Dendritic cell treated with granulocyte-macrophage colony-stimulating factor and Interleukin-4, amounts not matched to agents 40 ng/mL and 50 ng/mL, for 4 days (primary cell): ENCODE data around the gene ZIC4.

Experiments
- H3K27ac Mint-ChIP-seq: one replicate; pipeline ENCODE4 v1.8.0; 2022; ENCODE audit warnings: mild to moderate bottlenecking, mixed read lengths
- H3K27me3 Mint-ChIP-seq: one replicate; pipeline ENCODE4 v1.8.0; 2022; ENCODE audit warnings: mild to moderate bottlenecking, mixed read lengths
- H3K36me3 Mint-ChIP-seq: one replicate; pipeline ENCODE4 v1.8.0; 2022; ENCODE audit warnings: low read depth, mixed read lengths
- H3K4me1 Mint-ChIP-seq: one replicate; pipeline ENCODE4 v1.8.0; 2022; ENCODE audit warnings: low read depth, mixed read lengths
- H3K4me3 Mint-ChIP-seq: one replicate; pipeline ENCODE4 v1.8.0; 2022; ENCODE audit warnings: mild to moderate bottlenecking, moderate library complexity, mixed read lengths
- H3K9me3 Mint-ChIP-seq: one replicate; pipeline ENCODE4 v1.8.0; 2022; ENCODE audit warnings: mixed read lengths
- intact Hi-C: fragments of 100-400 bp; cut with micrococcal nuclease; formaldehyde crosslinking; loops from one replicate; pipeline ENCODE4 v1.15.0; 2022

The ZIC4 gene

DNA sequence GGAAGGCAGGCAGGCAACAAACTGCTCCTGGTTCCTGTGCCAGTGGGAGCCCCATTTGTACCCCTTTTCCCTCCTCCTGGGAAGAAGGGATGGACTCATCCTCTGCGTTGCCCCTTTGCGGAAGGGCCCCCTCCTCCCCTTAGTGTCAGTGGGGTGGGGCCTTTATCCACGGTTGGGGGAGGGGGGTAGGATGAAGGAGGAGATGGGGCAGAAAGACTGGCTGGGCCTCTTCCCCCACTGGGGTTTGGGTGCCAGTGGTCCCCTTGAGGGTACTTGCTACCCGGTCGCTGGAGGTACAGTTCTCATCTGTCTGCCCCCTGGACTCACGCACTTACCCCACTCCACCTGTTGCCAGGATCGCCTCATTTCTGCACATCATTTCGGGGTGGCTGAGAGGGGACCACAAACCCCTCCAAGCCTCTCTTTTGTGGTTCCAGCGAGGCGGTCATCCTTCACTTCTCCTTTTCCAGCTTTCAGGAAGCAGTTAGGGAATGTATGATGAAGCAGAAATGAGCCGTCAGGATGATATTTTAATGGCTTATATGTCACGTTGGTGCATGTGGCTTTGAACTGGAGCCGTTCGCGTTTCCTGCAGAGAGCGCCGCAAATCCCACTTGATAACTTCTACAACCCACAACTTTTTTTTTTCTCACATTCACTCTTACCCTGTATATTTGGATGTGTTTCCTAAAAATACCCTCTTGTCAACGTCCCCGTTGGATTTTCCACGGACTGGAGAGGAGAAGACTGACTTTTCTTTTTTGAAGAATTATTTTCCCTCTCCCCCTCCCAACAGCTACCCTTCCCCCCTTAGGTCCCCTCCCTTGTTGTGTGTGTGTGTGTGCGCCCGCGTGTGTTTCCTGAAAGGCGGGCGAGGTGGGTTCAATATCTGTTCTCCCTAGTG is at the start of gene ZIC4:
TSS of gene ZIC4 (minus strand) at position 516 of the 904 bp plus-strand sequence. CDS start 3,746 bp downstream, outside the sequence.
- Mint-ChIP-seq H3K4me1 (peaks cover 18% of the 10 kb centered on the region), H3K27ac (no peak within 1 kb of the TSS), H3K36me3 (peaks cover 6% of the 10 kb centered on the region), H3K9me3 (peaks cover 14% of the 10 kb centered on the region), H3K4me3 (no peak within 1 kb of the TSS), H3K27me3 (peaks cover 97% of the 10 kb centered on the region)
- intact Hi-C loops = no loop called here

DNA sequence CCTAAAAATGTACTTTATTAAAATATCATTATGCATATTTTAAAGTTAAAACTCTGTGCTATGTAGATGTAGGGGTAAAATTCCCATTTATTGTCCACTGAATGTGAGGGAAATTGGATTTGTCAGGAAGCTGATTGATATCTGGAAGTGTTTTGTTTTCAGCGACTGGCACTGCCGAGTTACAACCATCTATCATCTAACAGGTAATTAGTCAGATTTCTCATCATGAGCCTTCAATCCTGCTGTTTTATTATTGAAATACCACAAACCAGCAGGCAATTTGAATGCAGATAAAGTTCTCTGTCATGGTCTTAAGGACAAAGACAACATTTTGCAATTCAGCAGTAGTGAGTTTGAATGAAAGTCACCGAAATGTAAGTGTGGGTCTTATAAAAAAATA is 43.3 kb upstream of the ZIC4 start:
- intact Hi-C loops = no loop called here
- Mint-ChIP-seq H3K4me3 (no peak overlapping the region), H3K27ac (no peak overlapping the region), H3K4me1 (no peaks in the 10 kb centered on the region), H3K9me3 (no peaks in the 10 kb centered on the region), H3K27me3 (no peaks in the 10 kb centered on the region), H3K36me3 (no peaks in the 10 kb centered on the region)

DNA sequence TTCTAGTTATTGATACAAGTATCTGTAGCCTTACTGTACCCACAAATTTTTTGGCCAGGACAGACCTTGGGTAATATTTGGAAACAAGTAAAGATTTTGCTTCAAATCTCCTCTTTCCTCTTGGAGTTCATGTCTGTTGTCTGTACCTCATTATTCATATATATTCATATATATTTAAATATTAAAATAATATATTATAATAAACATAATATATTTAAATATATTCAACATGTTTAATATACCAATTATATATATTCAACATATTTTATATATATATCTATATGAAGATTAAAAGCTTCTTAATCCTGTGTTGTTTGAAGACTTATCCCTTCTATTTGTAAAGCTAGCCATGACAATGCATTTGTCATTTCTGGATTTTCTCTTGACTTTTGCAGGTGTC is 40.9 kb upstream of the ZIC4 start:
- intact Hi-C loops = no loop called here
- H3K9me3 Mint-ChIP-seq = no peaks in the 10 kb centered on the region

DNA sequence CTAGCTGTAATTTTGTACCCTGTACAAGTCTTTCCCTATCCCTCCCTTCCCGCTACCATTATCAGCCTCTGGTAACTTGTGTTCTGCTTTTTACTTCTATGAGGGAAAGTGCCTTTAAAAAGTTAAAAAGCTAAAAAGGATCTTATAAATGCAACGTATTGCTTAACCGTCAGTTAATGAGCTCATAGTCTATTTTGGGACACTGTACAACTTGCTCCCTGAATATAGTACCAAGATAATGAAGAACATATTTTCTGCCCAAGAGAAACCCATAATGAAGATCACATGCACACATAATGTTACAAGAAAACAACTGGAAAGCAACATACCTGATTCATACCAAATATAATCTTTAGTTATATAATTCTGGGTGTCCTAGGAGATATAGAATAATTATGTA is 25.4 kb upstream of the ZIC4 start:
- Mint-ChIP-seq H3K36me3 (no peaks in the 10 kb centered on the region), H3K9me3 (no peaks in the 10 kb centered on the region), H3K4me3 (no peak overlapping the region), H3K27me3 (peaks cover 3% of the 10 kb centered on the region), H3K4me1 (no peaks in the 10 kb centered on the region), H3K27ac (no peak overlapping the region)
- intact Hi-C loops = no loop called here

More for the DNA sequence above, 40.9 kb upstream of the ZIC4 start:
- Mint-ChIP-seq H3K27ac (no peak overlapping the region), H3K27me3 (no peaks in the 10 kb centered on the region), H3K4me1 (no peaks in the 10 kb centered on the region), H3K36me3 (no peaks in the 10 kb centered on the region), H3K4me3 (no peak overlapping the region)

DNA sequence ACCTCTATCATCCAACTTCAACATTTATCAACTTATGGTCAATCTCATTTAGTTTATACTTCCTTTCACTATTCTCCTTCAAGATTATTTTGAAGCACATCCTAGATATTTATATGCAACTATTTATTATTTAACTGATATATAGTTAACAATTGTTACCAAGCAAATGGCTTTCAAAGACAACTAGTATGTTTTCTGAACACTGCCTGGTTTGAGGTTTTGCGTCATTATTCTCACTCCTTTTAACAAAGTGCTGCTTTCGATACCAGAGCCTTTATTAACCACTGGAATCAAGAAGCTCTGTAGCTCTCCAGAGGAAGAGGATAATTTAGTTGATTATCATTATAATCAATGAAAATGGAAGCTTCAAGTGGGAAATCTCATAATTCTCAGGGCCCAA is 22.4 kb upstream of the ZIC4 start:
- peaks cover 2% of the 10 kb centered on the region for H3K9me3 Mint-ChIP-seq
- peaks cover 18% of the 10 kb centered on the region for H3K27me3 Mint-ChIP-seq
- no peak overlapping the region for H3K27ac Mint-ChIP-seq
- no peaks in the 10 kb centered on the region for H3K4me1 Mint-ChIP-seq
- H3K4me3 Mint-ChIP-seq = no peak overlapping the region
- intact Hi-C loops = no loop called here
- H3K36me3 Mint-ChIP-seq = no peaks in the 10 kb centered on the region

DNA sequence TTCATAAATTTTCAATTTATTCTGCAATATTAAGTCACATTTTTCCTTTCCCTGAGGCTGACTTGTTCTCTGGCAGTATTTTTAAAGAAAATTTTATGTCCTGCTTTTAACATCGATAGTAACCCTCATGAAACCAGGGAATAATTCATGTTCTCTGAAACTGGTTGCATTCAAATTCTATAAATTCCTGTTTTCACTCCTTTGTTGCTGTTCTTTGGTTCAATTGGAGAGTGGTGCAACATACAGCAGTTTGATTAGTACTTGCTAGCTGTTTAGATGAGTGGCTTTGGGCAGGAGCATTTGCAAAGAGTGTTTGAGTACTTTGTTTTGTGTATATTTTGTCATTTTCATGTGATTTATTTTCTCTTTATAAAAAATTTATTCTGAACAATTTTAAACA is 22.0 kb upstream of the ZIC4 start:
- no peaks in the 10 kb centered on the region for H3K4me1 Mint-ChIP-seq
- H3K36me3 Mint-ChIP-seq = no peaks in the 10 kb centered on the region
- no peak overlapping the region for H3K27ac Mint-ChIP-seq
- no peak overlapping the region for H3K4me3 Mint-ChIP-seq
- H3K9me3 Mint-ChIP-seq = peaks cover 7% of the 10 kb centered on the region
- intact Hi-C loops = no loop called here
- peaks cover 23% of the 10 kb centered on the region for H3K27me3 Mint-ChIP-seq

DNA sequence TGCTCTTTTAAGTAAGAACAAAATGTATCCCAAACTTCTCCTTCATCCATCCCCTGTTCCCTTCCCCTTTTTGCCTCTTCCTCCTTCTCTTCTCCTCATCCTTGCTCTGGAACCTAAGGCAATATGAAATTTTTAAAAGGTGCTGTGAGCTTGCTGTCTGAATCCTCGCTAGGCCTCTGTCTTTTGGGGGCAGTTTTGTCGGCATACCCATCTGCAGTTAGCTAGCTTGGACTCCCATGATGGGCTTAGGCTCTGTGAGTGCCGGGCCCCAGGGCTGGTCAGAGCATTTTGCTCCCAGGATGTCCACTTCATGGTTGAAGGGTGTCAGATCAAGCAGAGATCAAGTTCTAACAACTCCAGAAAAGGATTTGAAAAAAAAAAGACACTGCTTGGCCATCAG is 21.4 kb upstream of the ZIC4 start:
- intact Hi-C loops = no loop called here
- no peak overlapping the region for H3K4me3 Mint-ChIP-seq

DNA sequence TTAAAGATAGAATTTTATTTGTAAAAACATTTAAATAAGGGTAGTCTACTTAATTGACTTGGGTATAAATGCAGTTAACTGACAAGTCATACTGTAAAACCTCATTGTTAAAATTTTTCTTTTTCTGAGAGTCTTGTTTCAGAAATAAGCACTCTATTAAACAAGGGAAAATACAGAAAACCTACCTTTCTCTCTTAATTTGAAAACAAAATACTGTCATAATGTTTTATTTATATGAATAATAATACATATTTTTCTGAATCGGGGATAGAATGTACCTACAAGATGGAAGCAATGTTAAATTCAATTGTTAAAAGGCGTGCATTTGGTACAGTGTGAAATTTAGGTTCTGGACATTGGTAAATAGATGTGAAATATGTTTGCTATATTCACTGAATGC is 20.6 kb upstream of the ZIC4 start:
- peaks cover 9% of the 10 kb centered on the region for H3K9me3 Mint-ChIP-seq
- no peak overlapping the region for H3K4me3 Mint-ChIP-seq
- H3K27me3 Mint-ChIP-seq = peaks cover 37% of the 10 kb centered on the region
- no peak overlapping the region for H3K27ac Mint-ChIP-seq
- intact Hi-C loops = no loop called here
- H3K4me1 Mint-ChIP-seq = no peaks in the 10 kb centered on the region
- no peaks in the 10 kb centered on the region for H3K36me3 Mint-ChIP-seq

More for the DNA sequence above, 21.4 kb upstream of the ZIC4 start:
- Mint-ChIP-seq H3K27me3 (peaks cover 29% of the 10 kb centered on the region), H3K36me3 (no peaks in the 10 kb centered on the region), H3K4me1 (no peaks in the 10 kb centered on the region), H3K27ac (no peak overlapping the region), H3K9me3 (peaks cover 9% of the 10 kb centered on the region)

DNA sequence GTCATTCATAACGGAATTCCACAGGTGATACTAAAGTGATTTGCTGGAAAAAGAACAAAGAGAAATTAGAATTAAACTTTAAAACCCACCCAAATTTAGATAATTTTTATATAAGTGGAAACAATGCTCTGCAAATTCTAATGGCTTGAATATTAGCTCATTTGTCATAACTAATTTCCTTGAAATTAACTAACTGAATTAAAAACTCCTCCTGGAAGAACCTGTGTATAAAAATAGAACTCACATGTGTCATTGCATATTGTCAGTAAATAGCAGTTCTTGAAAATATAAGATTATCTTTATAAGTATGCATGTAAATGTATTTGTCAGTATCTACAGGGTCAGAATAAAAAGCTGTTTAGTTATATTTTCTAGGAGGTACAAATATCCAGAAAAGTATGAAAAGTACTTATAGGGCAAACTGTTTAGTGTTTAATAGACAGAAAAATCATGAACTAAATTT is 19.1 kb upstream of the ZIC4 start:
- H3K4me1 Mint-ChIP-seq = no peaks in the 10 kb centered on the region
- H3K36me3 Mint-ChIP-seq = no peaks in the 10 kb centered on the region
- H3K27me3 Mint-ChIP-seq = peaks cover 52% of the 10 kb centered on the region
- intact Hi-C loops = no loop called here
- peaks cover 9% of the 10 kb centered on the region for H3K9me3 Mint-ChIP-seq
- H3K27ac Mint-ChIP-seq = no peak overlapping the region
- no peak overlapping the region for H3K4me3 Mint-ChIP-seq

DNA sequence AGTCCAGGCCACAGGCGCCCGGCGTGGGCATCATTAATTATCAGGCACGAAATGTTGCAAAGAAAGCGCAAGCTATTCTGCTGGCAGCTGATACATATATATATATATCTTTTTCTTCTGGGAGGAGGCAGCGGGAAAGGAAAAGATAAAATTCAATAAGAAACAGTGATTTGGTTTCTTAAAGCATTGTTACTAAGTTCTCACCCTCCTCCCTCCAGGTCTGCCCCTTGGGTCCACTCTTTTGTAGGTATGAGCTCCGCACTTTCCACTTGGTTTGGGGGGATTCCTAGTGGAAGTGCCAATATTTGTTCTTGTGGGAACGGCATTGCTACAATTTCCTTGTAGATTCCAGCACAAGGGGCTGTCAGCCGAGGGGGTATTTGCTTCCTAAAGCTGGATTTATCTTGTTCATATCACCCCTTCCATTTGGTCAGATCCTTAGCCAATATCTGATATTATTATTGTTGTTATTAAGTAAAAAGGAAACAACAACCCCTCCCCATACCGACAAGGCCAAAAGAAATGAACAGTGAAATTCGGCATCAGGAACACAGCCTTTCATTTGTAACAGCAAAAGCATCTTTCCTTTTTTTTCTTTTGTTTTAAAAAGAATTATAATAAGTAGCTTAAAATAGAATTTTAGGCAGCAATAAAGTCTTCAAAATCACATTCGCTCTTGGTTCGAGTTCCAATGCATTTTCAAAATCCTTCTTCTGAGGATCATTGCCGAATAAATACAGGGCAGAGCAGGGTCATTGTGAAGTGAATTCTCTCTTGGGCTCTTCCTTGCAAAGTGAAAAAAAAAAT is 18.4 kb upstream of the ZIC4 start:
- no peaks in the 10 kb centered on the region for H3K36me3 Mint-ChIP-seq
- intact Hi-C loops = no loop called here

DNA sequence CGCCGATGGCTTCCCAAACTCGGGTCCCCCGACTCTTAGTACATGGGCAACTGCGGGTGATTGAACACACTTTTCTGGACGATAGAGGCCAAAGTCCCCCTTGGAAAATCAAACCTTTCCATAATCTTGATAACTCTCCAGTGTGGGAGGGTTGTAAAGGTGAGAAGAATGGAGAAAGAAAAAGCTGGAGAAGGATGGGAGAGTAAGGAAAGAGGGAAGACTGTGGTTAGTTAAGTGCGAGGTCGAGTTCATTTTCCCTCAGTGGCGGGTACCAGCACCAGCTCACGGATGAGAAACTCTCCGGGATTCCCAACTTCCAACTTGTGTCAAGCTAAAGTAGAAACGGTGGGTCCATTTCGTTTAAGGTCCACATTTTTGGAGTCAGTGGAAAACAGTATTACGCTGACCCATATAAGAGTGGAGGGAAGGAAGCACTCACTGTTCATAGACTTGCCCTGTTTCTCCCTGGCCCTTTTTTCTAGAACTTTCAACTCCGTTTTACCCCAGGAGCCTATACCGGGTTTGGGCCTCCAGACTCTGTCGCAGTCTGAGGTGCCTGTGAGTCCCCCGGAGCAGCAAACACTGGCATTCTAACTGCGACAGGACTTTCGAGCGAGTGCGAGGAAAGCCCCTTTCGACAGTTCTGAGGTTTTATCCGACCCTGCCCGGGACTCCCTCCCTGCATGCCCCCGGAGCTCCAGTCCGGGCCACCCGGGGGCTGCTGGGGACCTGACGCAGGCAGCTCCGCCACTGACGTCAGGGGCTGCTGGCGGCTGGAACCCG is 17.6 kb upstream of the ZIC4 start:
- intact Hi-C loops = no loop called here
- H3K27ac Mint-ChIP-seq = no peak overlapping the region
- peaks cover 66% of the 10 kb centered on the region for H3K27me3 Mint-ChIP-seq

More for the DNA sequence above, 18.4 kb upstream of the ZIC4 start:
- Mint-ChIP-seq H3K4me1 (no peaks in the 10 kb centered on the region), H3K27ac (no peak overlapping the region), H3K4me3 (no peak overlapping the region), H3K27me3 (peaks cover 58% of the 10 kb centered on the region), H3K9me3 (peaks cover 12% of the 10 kb centered on the region)

DNA sequence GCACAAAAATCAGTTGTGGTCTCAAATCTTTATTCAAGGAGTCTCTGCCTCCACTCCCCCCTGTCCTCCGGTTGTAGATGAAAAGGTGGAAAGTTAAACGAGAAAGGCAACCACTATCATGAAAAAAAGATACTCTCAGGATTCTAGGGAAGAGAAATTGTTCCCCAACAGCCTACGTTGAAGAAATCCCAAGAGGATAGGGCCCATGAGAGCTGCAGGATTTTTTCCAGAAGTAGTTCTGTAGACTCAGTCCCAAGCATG is 17.1 kb upstream of the ZIC4 start:
- Mint-ChIP-seq H3K4me3 (no peak overlapping the region), H3K9me3 (peaks cover 17% of the 10 kb centered on the region), H3K27ac (no peak overlapping the region), H3K4me1 (no peaks in the 10 kb centered on the region), H3K27me3 (peaks cover 71% of the 10 kb centered on the region), H3K36me3 (no peaks in the 10 kb centered on the region)
- intact Hi-C loops = no loop called here

More for the DNA sequence above, 17.6 kb upstream of the ZIC4 start:
- Mint-ChIP-seq H3K36me3 (no peaks in the 10 kb centered on the region), H3K4me1 (no peaks in the 10 kb centered on the region), H3K9me3 (peaks cover 17% of the 10 kb centered on the region), H3K4me3 (no peak overlapping the region)

DNA sequence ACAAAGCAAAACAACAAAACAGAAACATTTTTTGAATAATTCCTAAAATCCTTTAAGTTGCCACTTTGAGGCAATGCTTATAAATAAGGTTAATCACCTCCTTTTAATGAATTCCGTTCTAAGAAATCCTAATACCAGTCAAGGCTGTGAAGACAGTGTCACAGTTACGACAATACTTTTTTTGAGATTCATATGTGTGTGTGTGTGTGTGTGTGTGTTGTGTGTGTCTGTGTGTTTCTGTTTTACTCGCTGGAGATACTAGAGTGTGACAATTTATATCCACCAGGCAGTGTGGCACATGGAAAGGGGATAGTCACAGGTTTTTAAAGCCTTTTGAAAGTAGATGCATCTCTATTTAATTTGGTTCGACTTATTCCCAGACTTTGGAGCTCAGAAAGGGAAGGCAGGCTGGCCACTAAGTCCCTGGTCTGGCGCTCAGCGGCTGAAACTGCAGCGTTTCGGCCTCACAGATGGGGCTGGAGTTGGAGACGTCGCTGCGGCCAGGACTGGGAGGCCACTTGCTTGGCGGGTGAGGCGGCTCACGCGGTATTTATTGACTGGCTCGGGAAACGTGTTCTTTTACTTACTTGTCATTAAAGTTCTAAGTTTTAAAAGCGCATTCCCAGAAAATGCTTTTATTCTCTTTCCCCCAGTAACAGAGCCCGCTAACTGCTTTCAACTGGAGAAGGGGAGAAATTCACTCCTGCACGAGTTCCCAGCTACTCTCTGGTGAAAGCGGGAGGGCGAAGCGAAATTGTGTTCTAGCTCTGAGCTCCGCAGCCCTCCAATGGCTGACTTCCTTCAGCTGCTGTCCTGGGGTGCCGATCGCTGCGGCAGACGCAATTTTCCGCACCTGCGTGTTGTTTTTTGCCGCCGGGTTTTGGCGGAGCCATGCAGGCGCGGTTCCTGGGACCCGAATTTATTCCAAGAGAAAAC is 16.5 kb upstream of the ZIC4 start:
- Mint-ChIP-seq H3K27me3 (peaks cover 76% of the 10 kb centered on the region), H3K4me1 (no peaks in the 10 kb centered on the region), H3K9me3 (peaks cover 17% of the 10 kb centered on the region), H3K27ac (no peak overlapping the region), H3K36me3 (no peaks in the 10 kb centered on the region), H3K4me3 (no peak overlapping the region)
- intact Hi-C loops = no loop called here
